Measurements from ENCODE around the gene EXOSC1. TPM values are rescaled to one million over a fixed set of nuclear protein-coding genes. Genes with fewer than 3 reads are reported as not detected.
"Not testable (repeated sequence)": the region's sequence is repeated elsewhere in the genome, so short reads cannot be mapped to it uniquely, and the experiment has no call there.

The EXOSC1 gene
- polyA plus RNA-seq, 1 donor from 2014 or later: 33.5 TPM

- no peaks in the 10 kb centered on the region for H3K9me3 ChIP-seq (ENCODE audit: low read length)
- no peaks in the 10 kb centered on the region for H3K79me2 ChIP-seq (replicated peaks; ENCODE audit: insufficient read depth, low read length)
- no peaks in the 10 kb centered on the region for H3K9me2 ChIP-seq (ENCODE audit: insufficient read depth, low read length)
- no peak for TF ChIP-seq EP300 (conservative IDR thresholded peaks at IDR 0.05; ENCODE audit: poor library complexity, severe bottlenecking)
- TF ChIP-seq TAF1 (IDR thresholded peaks at IDR 0.05; ENCODE audit: low read depth): no peak
- no peak for TF ChIP-seq RAD21 (conservative IDR thresholded peaks at IDR 0.05)
- no peak for TF ChIP-seq POLR2AphosphoS5 (IDR thresholded peaks at IDR 0.05)
- no peak for TF ChIP-seq EZH2 (IDR thresholded peaks at IDR 0.05; ENCODE audit: borderline replicate concordance, insufficient read depth, low read length, poor library complexity, severe bottlenecking)
- TF ChIP-seq CTCF (IDR thresholded peaks at IDR 0.05; ENCODE audit: poor library complexity, severe bottlenecking): no peak
- TF ChIP-seq SMC3 (conservative IDR thresholded peaks at IDR 0.05; ENCODE audit: poor library complexity): no peak
- H3K9ac ChIP-seq (ENCODE audit: low read length): no peak overlapping the region
- H2AFZ ChIP-seq (ENCODE audit: low read depth, low read length): no peak overlapping the region
- no peak overlapping the region for H3K4me3 ChIP-seq (ENCODE audit: low read length)
- H3K4me2 ChIP-seq (ENCODE audit: low read length): no peak overlapping the region
- H3F3A ChIP-seq (ENCODE audit: insufficient read depth, low read length, poor library complexity, severe bottlenecking): no peaks in the 10 kb centered on the region
- H4K20me1 ChIP-seq (ENCODE audit: insufficient read depth): no peaks in the 10 kb centered on the region
- no peaks in the 10 kb centered on the region for H3K27me3 ChIP-seq (ENCODE audit: insufficient read depth, low read depth, low read length)
- peaks cover 22% of the 10 kb centered on the region for H3K36me3 ChIP-seq (ENCODE audit: insufficient read depth, low read length)
- no peak overlapping the region for H3K27ac ChIP-seq (ENCODE audit: low read length)
These were observed 30.3 kb upstream of the EXOSC1 start for GRCh38 chr10:97475936-97476594.

- H3K27me3 ChIP-seq (ENCODE audit: insufficient read depth, low read depth, low read length): no peaks in the 10 kb centered on the region
- H3K79me2 ChIP-seq (replicated peaks; ENCODE audit: insufficient read depth, low read length): no peaks in the 10 kb centered on the region
- no peak overlapping the region for H3K4me2 ChIP-seq (ENCODE audit: low read length)
- no peaks in the 10 kb centered on the region for H4K20me1 ChIP-seq (ENCODE audit: insufficient read depth)
- H3K9me2 ChIP-seq (ENCODE audit: insufficient read depth, low read length): no peaks in the 10 kb centered on the region
- no peaks in the 10 kb centered on the region for H3K9me3 ChIP-seq (ENCODE audit: low read length)
- no peak overlapping the region for H3K4me3 ChIP-seq (ENCODE audit: low read length)
- peaks cover 22% of the 10 kb centered on the region for H3K36me3 ChIP-seq (ENCODE audit: insufficient read depth, low read length)
- no peak overlapping the region for H3K27ac ChIP-seq (ENCODE audit: low read length)
- H3F3A ChIP-seq (ENCODE audit: insufficient read depth, low read length, poor library complexity, severe bottlenecking): no peaks in the 10 kb centered on the region
- TF ChIP-seq EP300 (conservative IDR thresholded peaks at IDR 0.05; ENCODE audit: poor library complexity, severe bottlenecking) (no peak), EZH2 (IDR thresholded peaks at IDR 0.05; ENCODE audit: borderline replicate concordance, insufficient read depth, low read length, poor library complexity, severe bottlenecking) (no peak), TAF1 (IDR thresholded peaks at IDR 0.05; ENCODE audit: low read depth) (no peak), MXI1 (conservative IDR thresholded peaks at IDR 0.05; ENCODE audit: poor library complexity, severe bottlenecking) (no peak), SMC3 (conservative IDR thresholded peaks at IDR 0.05; ENCODE audit: poor library complexity) (no peak), CTCF (IDR thresholded peaks at IDR 0.05; ENCODE audit: poor library complexity, severe bottlenecking) (no peak), RAD21 (conservative IDR thresholded peaks at IDR 0.05) (no peak), POLR2AphosphoS5 (IDR thresholded peaks at IDR 0.05) (no peak), REST (IDR thresholded peaks at IDR 0.05; ENCODE audit: borderline replicate concordance) (no peak)
- no peak overlapping the region for H3K9ac ChIP-seq (ENCODE audit: low read length)
- no peak overlapping the region for H2AFZ ChIP-seq (ENCODE audit: low read depth, low read length)
These were observed 29.1 kb upstream of the EXOSC1 start for GRCh38 chr10:97474918-97475317.

- H3K27ac ChIP-seq (ENCODE audit: low read length); H3K9ac ChIP-seq (ENCODE audit: low read length); H4K20me1 ChIP-seq (ENCODE audit: insufficient read depth); H3K4me2 ChIP-seq (ENCODE audit: low read length); H2AFZ ChIP-seq (ENCODE audit: low read depth, low read length); H3K9me2 ChIP-seq (ENCODE audit: insufficient read depth, low read length); H3K36me3 ChIP-seq (ENCODE audit: insufficient read depth, low read length); H3K9me3 ChIP-seq (ENCODE audit: low read length); H3K79me2 ChIP-seq (replicated peaks; ENCODE audit: insufficient read depth, low read length); H3K4me3 ChIP-seq (ENCODE audit: low read length); H3F3A ChIP-seq (ENCODE audit: insufficient read depth, low read length, poor library complexity, severe bottlenecking); H3K27me3 ChIP-seq (ENCODE audit: insufficient read depth, low read depth, low read length): not testable (repeated sequence)
These were observed 23.0 kb upstream of the EXOSC1 start for GRCh38 chr10:97468781-97469180.
